ENCODE data around the gene MAPKAPK2. TPM values are rescaled to one million over a fixed set of nuclear protein-coding genes. Genes with fewer than 3 reads are reported as not detected.

MAPKAPK2 gene
- total RNA-seq, 1 experiment from 2014 or later = 51.1 TPM

DNA sequence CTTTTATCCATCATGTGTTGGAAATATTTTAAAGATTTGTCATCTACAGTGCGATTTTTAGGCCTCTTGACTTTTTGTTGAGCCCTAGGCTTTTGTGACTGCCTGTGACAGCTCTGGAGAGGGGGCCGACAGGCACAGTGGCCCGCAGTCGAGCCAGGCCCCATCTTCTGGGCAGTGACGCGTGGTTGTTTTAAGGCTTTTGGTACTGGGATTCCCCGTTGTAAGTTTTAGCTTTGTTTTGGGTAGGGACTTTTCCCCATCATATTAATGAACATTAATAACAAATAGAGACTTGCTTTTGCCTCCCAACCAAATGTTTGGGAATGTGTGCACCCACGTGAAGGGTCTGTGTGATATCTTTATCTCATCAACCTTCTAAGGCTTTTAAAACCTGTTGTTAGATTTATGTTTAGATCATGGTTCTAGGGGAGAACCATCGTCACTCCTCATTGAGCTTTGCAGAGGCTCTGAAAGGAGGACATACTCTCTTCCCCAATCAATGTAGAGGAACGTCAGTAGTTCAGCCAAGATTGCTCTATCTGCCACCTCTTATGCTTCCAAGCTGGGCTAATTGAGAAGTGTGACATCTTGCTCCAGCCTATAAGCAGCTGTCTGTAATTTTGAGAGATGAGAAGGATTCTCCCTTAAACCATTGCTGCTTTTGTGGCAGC is 34.6 kb downstream of the MAPKAPK2 start:
- DNase-seq (ENCODE audit: low read depth) = no peak

GRCh38 chr1:206721454-206721853 is 36.7 kb downstream of the MAPKAPK2 start:
- no peak for DNase-seq (ENCODE audit: low read depth)

DNA sequence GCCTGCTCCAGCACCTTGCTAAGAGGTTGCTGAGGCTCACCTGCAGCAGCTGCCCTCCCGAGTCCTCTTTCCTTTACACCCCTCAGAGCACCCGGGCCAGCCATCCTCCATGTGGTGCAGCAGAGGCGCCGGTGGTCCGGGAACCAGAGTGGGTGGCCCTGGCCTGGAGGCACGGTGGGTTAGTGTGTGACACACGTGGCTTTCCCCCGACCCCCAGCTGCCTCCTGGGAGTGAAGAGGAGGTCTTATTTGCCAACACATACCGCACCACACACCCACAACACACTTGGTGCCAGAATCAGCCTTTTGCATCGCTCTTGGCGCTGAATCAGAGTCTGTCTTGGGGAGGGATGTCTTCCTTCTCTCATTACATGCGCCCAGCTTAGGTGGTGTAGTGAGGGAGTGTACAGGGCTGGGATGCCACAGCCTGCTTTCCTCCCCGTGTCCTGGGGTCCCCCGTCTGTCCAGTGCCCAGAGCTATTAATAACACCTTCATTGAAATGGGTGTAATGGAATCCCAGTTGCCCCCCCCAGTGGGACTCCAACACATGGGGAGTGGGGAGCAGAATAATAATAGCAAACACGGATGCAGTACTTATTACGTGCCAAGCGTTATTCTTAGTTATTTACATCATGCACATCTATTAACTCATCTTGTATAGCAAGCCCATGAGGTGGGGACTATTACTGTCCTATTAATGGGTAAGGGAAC is 38.2 kb downstream of the MAPKAPK2 start:
- DNase-seq (ENCODE audit: low read depth) = no peak

DNA sequence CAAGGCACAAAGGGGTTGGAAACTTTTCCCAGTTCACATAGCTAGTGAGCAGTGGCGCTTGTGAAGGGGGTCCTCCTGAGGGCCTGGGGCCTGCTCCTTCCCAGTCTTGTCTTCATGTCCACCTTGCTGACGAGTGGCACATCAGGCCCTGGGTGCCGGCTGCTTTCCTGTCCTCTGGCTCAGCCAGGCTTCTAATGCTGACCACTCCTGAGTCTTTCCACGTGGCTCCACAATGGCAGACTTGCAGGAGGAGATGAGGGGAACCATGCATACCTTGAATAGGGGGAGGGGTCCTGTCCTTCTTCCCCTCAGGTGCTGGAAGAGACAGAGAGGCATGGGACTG is 38.7 kb downstream of the MAPKAPK2 start:
- no peak for DNase-seq (ENCODE audit: low read depth)

DNA sequence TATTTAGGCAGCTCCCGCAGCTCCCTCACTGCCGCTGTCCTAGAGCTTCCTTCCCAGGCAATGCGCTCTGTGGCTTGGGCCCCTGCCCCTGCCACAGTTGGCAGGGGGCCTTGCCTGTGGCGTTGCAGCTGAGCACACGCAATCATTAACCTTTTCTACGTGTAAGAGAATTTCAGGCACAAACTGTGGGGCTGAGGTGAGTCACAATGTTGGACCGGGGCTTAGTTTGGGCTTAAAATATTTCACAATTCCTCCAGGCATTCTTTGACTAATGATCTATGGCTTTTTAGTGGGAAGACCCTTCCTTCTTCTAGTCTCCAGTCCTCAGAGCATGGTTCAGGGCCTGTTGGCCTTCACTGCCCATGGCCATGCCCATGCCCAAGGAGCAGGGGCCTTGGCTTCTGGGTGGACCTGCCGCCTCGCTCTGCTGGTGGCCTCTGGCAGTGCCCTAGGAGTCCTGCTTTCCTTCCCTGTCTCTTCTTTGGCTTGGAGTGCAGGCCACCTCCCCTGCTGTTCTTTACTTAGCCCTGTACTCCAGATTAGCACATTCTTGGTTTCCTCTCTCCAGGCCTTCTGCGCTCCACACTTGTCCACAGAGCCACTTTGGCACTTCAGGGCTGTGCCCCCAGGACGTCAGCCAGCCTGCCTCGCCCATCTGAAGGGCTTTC is 39.2 kb downstream of the MAPKAPK2 start:
- peak; percentile 66 for DNase-seq (ENCODE audit: low read depth)

DNA sequence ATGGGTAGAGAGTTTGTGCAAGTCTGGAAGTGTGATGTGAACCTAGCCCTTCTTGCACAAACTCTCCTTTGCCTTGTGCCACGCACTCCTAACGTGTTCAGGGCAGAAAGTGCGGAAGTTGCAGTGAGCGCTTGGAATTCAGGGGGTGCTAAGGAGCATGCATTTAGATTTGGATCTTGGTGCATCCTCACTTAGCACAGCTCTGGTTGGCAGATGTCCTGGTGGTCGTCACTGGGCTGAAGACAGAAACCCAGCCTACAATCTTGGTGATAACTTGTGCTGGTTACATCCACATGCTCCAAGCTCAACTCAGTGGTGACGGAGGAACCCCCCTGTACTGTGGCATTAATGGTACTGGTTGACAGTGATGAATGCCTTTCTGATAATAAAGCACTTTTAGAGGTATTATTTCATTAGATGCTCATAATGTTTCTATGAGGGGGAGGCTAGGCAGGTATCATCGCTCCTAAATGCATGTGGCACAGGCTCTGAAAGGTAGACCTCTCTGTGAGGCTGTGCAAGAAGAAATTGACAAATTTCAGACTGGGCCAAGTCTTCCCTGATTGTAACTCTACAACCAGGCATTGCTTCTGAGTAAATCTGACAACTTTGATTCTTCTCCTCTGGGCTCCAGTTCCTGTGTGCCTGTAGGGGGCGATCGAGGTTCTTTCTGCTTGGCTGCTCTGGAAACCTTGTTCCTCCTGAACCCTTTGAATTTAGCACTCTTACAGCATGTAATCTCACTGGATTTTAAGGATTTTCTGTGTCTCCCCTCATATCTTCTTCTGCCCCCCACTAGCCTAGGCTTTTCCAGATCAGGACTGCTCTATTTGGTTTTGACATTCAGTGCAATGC is 40.6 kb downstream of the MAPKAPK2 start:
- DNase-seq (ENCODE audit: low read depth) = peak; percentile 33

DNA sequence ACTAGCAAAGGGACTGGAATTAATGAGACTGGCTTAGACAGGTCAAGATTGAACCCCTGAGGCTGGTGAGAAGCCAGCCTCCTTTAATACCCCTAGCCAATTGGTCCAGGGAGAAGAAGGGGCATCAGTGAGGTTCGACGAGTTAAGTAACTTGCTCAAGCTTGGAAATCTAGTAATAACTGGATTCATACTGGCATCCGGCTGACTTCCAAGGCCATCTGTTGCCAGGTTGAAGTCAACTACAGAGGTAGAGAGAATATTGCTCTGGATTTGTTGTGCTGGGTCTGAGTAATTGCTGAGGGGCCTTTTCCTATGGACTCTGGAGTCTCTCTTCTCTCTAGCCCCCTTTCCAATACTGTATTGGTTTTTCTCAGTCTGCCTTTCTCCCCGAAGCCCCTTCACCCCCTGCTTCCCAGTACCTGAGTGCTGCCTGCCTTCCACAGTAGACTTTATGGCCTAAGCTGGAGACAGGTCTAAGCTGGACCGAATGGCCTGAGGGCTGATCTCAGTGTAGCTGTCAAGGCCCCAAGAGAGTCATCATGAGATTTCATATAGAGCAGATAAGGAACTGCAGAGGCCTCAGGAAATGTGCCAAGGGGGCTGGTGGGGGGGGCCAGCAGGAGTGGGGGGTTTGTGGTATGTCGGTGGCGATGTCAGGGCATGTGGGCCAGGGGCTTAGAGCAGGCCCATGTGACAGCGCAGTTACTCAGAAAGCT is 43.4 kb downstream of the MAPKAPK2 start:
- no peak for DNase-seq (ENCODE audit: low read depth)

- no peak for DNase-seq (ENCODE audit: low read depth)
Observed at GRCh38 chr1:206728697-206728987, 43.9 kb downstream of the MAPKAPK2 start.

DNA sequence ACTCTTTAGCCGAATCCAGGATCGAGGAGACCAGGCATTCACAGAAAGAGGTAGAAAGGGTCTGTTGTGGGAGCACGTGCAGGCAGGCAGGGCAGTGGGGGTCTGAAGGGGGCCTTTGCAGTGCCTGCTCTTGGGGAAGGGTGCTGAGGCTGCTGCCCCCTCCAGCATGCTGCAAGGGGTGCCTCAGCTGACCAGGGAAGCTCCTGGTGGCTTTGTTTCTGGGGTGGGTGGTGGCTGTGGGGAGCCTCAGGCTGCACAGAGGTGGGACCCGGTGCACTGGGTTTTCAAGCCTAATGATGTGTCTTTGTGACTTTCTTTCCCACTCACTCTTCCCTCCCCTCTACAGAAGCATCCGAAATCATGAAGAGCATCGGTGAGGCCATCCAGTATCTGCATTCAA is 44.3 kb downstream of the MAPKAPK2 start:
- no peak for DNase-seq (ENCODE audit: low read depth)

- DNase-seq (ENCODE audit: low read depth) = no peak
Observed at GRCh38 chr1:206729507-206729906, 44.8 kb downstream of the MAPKAPK2 start.

GRCh38 chr1:206732508-206732907 is 47.8 kb downstream of the MAPKAPK2 start:
- DNase-seq (ENCODE audit: low read depth) = no peak

- DNase-seq (ENCODE audit: low read depth) = no peak
Observed at GRCh38 chr1:206732992-206733391, 48.3 kb downstream of the MAPKAPK2 start.

- no peak for DNase-seq (ENCODE audit: low read depth)
Observed at GRCh38 chr1:206734499-206735142, 49.9 kb downstream of the MAPKAPK2 start.

- peak; percentile 63 for DNase-seq (ENCODE audit: low read depth)
Observed at GRCh38 chr1:206735553-206736031, 50.9 kb downstream of the MAPKAPK2 start.

- no peak for DNase-seq (ENCODE audit: low read depth)
Observed at GRCh38 chr1:206736878-206737728, 52.4 kb downstream of the MAPKAPK2 start.

- DNase-seq (ENCODE audit: low read depth) = no peak
Observed at GRCh38 chr1:206737729-206738201, 53.1 kb downstream of the MAPKAPK2 start.

- no peak for DNase-seq (ENCODE audit: low read depth)
Observed at GRCh38 chr1:206738370-206739366, 54.0 kb downstream of the MAPKAPK2 start.

DNA sequence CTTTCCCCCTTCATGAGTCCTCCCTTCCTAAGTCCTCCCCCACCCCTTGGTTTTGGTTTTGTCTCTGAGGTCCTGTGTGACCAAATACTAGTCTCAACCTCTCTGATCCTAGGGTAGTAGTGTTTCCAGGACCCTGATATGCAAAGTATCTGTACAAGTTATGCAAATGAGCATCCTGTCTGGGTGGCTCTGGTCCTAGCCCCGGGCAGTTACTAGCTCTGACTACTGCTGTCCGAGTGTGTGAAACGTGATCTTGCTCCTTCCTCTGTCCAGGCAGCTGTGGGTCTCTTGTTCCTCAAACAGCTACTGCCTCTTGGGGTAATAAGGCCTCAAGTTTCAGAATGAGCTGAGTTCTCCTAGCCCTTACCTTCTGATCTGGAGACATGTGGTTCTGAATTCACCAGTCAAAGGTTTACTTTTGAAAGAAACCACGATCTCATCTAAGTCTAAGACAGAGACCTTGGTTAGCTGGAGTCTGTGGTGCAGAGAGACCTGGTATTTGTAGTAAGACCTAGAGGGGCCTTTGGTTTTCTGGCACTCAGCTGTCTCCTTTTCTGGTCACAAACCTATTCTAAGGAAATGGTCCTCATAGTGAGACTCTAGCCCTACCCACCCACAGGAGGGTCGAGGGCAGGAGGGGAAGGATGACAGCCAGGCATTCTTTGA is 54.8 kb downstream of the MAPKAPK2 start:
- no peak for DNase-seq (ENCODE audit: low read depth)
